ACHN (cell line): ENCODE data around the gene PGGHG.
A peak's percentile ranks its signal among the peaks of the same experiment; 100 is the strongest.
"Not testable (repeated sequence)": the region's sequence is repeated elsewhere in the genome, so short reads cannot be mapped to it uniquely, and the experiment has no call there.

Experiments
- DNase-seq: peaks from one replicate; pipeline ENCODE4 v3.0.0-alpha.2; 2015
- in situ Hi-C: cut with HindIII; loops from 2 replicates; pipeline ENCODE4 v1.10.0; 2017; ENCODE audit warnings: low sequenced_read_pairs, low pct_ligation_motif_present, low pct_unique_long_range_greater_than_20kb

Gene PGGHG

DNA sequence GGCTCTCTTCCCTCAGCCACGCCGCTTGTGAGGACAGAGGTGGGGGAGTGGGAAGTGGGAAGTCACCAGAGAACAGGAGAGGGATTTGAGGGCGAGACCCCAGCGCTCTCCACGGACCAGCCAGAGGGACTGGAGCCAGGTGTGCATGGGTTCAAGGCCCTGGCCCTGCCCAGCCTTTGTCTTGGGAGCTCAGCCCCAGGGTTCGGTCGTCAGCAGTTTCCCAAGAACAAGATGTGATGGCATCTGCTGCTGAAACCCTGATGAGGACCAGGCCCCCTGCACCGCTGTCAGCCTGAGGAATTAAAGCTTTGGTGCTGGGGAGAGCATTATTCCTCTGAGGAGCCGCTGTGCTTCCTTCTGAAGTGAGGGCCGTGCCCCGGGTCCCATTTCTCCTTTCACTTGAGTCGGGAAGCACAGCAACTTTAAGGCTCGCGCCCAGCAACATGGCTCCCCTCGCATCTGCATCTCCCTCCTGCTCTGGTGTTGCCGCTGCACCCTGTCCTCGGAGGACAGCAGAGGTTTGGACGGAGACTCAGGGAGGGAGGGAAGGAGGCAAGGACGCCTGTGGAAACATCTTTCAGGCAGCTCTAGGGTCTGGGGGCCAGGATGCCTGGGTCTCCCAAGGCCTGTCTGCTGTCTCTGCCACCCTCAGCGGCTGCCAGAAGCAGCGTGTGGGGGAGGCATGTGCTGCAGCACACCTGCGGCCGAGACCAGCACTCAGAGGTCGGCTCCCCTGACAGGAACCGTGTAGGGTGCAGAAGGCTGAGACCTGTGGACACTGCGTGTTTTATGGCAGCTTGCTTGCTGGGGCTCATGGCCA, 6.6 kb downstream of the PGGHG start:
- DNase-seq = no peak
- in situ Hi-C loops = no loop called here

DNA sequence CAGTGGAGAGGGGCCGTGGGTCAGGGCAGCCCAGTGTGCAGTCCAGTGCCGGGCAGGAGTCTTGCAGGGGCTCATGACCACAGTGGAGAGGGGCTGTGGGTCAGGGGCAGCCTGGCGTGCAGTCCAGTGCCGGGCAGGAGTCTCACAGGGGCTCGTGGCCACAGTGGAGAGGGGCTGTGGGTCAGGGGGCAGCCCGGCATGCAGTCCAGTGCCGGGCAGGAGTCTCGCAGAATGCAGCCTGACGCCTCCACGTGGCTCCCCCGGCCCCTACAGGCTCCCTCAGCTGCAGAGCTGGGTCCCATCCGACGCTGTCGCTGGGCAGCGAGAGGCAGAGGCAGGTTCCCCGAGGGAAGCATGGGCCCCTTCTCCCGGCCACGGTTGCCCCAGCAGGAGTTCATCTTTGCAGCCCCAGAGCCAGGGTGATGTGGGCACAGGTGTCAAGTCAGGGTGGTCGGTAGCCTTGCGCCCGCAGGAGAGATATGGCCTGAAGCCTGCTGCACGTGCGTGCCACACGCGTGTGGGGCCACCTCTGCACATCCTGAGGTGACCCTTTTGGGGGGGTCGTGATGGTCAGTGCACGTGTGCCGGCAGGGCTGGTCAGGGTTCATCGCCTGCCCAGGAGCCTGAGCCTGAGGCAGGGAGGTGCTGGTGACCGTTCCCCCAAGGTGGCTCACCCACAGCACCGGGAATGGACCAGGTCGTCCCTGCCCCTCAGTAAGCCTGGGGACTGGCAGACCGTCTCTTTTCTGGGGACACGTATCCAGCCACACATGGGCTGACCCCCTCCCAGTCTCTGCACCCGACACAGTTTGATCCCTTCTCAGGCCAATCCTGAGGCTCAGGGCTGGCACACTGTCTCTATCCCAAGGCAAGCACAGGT, 7.5 kb downstream of the PGGHG start:
- in situ Hi-C loops = no loop called here
- no peak for DNase-seq

DNA sequence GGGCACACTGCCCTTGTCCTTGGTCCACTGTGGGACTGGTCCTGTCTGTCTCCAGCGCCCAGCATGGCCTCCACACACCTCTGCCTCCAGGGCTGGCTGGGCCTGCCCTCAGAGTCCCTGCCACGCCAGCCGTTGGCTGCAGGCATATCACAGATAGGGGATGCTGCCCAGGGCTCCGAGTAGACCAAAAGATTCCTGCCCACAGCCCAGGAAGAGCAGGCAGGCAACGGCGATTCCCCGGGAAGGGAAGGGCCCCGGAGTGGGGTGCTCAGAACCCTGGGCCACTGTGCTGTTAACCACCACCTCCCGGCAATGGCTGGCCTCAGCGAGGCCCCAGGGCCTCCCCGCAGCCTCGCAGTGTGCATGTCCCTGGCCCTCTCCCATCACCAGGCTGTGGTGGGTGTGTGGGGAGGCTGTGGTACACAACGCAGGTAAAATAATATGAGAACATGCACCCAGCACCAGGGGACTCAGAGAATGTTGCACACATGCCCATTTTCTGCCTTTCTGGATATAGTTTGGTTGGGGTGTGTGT, 8.2 kb downstream of the PGGHG start:
- in situ Hi-C loops = no loop called here
- no peak for DNase-seq

DNA sequence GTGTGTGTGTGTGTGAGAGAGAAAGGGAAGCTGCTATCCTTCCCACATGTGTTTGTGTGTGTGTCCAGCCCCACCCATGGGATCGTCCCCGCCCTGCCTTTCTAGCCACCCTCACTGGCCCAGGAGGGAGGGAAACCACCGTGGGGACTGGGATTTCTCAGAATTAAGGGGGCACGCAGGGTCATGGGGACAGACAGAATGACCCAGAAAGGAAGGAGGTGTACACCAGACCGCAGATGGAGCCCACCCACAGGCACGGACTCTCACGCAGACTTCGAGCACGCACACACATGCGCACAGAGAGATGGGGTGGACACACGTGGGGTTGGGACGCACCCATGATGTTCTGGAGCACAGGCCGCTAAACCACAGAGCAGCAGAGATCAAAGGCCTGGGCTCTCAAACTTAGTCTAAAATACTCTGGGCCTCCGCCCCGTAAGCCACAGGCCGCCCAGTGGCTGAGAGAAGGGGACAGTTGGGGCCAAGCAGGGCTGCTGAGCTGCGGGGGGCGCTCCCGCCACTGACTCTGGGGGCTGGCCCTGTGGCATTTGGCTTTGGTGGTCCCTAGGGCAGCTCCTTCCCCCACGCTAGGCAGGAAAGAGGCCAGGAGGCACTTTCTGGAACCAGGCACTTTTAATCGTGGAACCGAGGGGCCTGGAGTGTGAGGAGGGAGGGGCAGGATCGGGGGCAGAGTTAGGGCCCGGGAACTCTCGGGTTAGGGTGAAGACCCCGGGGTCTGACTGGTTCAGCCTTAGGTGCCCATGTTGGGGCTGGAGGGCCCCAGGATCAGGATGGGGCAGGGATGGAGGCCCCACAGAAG, 8.9 kb downstream of the PGGHG start:
- in situ Hi-C loops = no loop called here
- DNase-seq = no peak

DNA sequence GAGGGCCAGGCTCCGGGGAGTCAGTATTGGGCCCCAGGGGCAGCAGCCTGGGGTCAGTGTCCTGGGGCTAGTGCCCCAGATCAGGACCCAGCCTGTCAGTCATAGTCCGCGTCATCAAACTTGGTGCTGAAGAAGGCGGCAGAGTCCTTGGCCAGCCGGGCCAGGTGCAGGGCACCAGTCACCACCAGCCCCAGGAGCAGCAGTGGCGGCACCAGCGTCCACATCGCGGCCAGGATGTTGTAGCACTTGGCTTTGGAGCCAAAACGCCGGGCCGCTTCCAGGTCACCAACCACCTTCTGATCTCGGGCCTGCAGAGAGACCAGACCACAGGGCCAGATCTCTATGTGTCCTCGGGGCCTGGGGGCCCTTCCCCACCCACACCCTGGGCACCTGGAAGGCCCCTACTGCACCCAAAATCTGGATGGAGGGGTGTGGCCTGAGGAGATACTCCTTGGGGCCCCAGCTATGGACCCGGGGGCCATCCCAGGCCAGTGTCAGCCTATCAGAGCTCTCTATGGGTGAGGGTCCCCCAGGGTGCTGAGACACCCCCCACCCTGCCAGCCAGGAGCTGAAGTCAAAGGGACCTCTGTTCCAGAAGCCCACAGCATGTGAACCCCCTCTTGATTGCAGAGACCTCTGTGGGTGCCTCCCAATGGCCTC, 9.6 kb downstream of the PGGHG start:
- in situ Hi-C loops = no loop called here
- DNase-seq = no peak

DNA sequence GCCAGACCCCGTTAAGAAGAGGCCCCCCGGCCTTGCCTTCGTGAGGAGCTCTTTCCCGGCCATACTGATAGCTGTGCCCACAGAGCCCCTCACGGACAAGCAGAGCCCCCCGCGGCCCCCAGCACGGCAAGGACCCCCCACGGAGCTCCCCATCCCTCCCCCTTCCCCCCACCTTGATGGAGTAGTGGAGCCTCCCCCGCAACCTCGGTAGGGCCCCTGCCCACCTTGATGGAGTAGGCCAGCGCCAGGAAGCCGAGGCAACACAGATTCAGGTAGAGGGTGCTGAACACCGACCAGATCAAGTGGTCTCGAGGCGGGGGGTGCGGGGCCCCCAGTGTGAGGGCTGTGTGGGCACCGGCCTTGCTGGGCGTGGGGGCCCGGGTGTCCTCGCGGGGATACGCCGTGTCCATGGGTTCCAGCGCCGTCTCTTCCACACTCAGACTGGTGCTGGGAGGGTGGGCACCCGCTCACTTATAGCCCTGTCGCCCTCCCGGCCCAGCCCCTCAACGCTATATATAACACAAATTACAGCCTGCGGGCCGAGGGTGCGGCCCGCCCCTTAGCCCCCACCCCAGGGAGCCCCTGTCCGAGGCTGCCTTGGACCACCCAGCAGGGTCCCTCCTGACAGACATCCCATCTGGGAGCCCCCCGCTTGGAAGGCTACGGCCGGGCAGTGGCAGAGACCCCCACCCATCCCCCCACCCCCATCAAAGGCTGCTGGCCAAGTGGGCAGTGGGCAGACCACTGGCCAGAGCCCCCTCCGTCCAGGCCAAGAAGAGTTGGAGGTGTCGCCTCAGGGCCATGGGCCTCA, 10.4 kb downstream of the PGGHG start, which contains the start of gene IFITM5:
TSS of gene IFITM5 (minus strand) at position 446 of the 811 bp plus-strand sequence. CDS start at position 410, 36 bp downstream.
- in situ Hi-C loops = no loop called here

DNA sequence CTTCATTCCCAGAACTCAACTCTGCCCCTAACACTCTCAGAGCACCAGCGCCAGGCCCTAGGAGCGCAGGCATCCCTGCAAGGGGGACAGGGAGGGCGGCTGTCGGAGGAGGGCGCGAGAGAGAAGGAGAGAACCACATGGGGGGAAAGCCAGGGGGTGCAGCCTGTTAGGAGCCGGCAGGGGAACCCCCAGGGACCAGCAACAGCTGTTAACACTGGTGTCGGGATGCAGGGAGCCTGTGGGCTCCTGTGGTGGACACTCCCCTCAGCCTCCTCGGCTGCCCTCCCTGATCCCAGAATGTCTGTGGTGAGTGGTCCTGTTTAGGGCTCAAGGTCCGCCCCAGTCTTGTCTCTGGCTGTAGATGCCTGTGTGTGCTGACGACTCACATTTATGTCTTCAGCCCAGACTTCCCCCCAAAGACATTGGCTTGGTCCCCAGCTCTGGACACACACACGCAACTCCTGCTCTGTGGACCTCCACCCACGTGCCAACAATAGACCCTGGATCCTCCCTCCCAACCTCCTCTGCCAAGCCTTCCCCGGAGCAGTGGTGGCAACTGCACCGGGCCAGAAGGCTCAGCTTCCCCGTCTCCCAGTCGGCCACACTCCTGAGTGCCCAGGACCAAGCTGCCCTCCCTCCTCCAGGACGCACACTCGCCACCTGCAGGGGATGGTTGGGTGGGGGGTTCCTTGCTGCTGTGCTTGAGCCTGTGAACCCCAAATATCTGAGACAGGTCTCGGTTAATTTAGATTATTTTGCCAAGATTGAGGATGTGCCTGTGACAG, 11.2 kb downstream of the PGGHG start:
- in situ Hi-C loops = no loop called here
- DNase-seq = no peak

More for the DNA sequence above, 10.4 kb downstream of the PGGHG start, which contains the start of gene IFITM5:
- DNase-seq = no peak

DNA sequence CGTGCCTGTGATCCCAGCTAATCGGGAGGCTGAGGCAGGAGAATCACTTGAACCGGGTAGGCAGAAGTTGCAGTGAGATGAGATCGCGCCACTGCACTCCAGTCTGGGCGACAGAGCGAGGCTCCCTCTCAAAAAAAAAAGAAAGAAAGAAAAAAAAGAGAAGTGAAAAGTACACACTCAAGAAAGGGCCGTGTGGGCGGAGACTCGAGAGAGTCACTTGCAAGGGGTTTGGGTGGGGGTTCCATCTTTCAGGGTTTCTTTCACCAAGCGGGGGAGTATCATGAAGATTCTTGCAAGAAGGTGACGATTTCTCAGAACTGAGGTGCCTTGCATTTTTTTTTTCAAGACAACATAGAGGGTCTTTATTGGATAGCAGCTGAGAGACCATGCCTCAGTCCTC, 14.4 kb downstream of the PGGHG start:
- DNase-seq = no peak
- in situ Hi-C loops = no loop called here

DNA sequence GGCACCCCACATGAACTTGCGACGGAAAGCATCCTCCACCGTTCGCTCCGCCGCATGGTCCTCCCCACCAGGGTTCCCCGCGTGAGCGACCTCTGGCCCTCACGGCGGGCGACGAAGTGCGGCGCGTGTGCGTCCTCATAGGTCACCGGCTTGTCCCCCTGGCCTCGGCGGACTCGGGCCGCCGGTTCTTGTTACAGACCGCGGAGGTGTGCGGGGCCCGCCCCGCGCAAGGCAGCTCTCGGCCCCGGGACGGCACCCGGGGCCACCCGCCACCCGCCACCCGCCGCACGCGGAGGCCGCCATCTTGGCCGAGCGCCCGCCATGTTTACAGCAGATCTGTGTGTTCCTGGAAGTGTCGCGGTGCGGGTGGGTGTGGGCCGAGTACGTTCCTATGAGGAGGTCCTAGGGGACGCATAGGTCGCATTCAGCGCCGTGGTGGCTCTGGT, 15.2 kb downstream of the PGGHG start:
- no peak for DNase-seq
- in situ Hi-C loops = no loop called here

DNA sequence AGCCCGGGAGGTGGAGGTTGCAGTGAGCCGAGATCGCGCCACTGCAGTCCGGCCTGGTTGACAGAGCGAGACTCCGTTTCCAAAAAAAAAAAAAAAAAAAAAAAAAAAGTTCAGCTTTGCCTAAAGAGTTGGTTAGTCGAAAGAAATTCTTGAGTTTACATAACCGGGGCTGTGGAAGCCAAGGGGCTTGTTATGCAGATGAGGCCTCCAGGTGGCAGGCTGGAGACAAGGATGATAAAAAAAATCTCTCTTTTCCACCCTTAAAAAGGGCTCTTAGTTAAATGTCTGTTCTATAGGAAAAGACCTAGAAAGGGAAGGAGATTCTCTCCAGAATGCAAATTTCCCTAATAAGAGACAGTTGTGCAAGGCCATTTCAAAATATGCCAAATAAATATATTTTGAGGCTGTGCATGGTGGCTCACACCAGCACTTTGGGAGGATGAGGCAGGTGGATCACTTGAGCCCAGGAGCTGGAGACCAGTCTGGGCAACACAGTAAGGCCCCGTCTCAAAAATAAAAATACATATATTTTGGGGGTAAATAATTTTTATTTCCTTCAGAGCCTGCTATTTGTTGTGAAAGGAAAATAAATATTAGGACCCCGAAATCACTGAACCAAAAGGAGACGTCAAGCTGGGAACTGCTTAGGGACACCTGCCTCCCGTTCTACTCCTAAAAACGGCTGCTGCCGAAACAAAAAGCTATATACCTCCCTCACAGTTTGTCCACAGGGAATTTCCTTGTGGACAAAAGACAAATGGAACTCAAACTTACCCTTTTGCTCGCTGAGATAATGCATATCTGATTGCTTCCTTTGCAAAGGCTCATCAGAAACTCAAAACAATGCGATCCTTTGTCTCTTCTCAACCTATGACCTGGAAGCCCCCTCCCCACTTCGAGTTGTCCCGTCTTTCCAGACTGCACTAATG, 16.3 kb downstream of the PGGHG start:
- peak; percentile 57 for DNase-seq
- in situ Hi-C loops = no loop called here

DNA sequence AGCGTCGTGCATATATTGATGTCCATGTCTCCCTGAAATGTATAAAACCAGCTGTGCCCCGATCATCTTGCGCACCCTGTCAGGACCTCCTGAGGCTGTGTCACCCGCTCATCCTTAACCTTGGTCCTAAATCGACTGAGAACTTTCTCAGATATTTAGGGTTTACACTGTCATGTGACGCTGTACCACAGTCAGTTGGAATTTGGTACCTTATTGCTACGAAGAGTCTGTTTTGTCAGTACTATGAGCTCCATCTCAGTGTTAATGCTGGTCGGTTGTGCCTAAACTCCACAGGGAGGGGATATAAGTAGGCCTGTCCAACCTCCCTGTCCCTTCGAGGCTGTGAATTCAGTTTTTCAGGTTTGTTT, 16.9 kb downstream of the PGGHG start:
- no peak for DNase-seq
- in situ Hi-C loops = no loop called here

DNA sequence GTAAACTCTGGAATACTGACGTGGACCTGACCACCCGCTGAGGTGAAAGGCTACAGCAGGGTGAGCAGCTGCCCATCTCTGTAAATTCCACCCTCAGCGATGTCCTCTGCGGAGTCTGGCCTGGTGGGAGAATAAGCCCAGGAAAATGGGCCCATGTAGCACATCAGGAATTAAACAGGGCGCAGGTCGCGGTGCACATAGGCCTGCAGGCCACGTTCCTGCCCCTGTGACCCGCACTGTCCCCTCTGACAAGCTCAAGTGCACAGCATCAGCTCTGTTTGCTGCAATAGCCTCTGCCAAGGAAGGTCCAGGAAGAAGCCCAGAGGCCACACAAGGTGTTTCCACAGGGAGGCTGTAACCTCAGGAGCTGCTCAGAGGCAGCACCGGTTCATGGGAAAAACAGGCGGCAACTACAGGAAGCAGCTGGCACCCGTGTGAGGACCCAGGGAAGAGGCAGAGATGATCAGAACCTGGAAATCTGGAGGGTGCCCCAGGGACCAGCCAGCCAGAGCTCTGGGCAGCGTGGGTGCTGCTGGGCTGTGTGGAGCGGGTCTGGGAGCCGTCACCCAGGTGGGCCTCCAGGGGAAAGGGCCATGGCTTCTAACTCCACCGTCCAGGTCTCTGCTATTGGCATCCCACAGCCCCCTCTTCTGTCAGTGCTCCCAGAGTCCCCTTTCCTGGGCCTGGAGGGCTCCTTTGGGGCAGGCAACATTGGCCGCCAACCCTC, 17.9 kb downstream of the PGGHG start:
- in situ Hi-C loops = no loop called here
- DNase-seq = no peak

DNA sequence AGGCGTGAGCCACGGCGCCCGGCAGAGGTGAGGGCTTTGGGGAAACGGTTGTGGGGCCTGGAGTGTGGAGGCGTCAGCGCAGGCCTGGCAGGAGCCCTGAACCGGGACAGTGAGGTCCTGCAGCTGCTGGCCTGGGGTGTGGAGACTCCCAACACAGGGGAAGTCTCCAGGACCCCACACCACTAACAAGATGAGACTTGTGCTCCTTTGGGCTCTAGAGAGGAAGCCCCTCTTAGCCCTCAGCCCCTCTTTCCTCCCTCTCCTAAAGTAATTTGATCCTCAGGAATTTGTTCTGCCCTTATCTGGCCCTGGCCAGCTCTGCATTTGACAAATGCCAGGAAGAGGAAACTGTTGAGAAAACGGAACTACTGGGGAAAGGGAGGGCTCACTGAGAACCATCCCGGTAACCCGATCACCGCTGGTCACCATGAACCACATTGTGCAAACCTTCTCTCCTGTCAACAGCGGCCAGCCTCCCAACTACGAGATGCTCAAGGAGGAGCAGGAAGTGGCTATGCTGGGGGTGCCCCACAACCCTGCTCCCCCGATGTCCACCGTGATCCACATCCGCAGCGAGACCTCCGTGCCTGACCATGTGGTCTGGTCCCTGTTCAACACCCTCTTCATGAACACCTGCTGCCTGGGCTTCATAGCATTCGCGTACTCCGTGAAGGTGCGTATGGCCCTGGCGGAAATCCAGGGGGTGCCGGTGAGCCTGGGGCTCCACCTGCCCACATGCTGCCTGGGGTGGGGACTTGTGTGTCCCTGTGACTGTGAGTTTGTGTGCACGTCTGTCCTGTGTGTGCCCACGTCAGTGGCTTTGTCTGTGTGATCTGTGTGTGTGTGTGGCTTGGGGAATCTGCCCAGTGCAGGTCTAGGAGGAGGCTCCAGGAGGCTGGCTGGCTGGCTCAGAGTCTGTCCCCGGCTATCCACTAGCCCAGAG, 19.1 kb downstream of the PGGHG start, which contains the start of gene IFITM2:
TSS of gene IFITM2 (plus strand) at position 51 of the 943 bp plus-strand sequence. CDS start at position 428, 377 bp downstream.
- peak; percentile 58 for DNase-seq
- in situ Hi-C loops = not testable (repeated sequence)
